ENCODE data around the gene RETREG3.
"Not testable (repeated sequence)": the region's sequence is repeated elsewhere in the genome, so short reads cannot be mapped to it uniquely, and the experiment has no call there.

DNA sequence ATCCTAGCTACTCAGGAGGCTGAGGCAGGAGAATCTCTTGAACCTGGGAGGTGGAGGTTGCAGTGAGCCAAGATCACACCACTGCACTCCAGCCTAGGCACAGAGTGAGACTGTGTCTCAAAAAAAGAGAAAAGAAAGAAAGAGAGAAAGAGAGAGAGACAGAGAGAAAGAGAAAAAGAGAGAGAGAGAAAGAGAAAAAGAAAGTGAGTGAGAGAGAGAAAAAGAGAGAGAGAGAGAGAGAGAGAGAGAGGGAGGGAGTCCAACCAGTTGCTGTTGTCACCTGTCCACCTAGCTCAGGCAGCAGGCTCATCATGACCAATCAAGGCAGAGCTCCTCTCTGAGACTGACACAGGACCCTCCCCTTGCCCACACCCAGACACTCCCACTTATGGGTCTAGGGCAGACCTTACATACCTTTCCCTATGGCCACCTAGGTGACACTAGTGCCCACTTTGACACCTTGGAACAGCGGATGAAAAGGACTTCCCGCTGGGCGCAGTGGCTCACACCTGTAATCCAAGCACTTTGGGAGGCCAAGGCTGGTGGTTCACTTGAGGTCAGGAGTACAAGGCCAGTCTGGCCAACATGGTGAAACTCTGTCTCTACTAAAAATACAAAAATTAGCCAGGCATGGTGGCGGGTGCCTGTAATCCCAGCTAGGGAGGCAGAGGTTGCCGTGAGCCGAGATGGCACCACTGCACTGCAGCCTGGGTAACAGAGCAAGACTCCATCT, 18.0 kb upstream of the RETREG3 start:
- not testable (repeated sequence) for TF ChIP-seq CTCF, POLR2A (IDR thresholded peaks at IDR 0.05)
